Loucy (cell line): ENCODE results near the gene CELSR1.

ENCODE experiments used
- H2AFZ ChIP-seq: fragments of 200-600 bp; sonication (generic); 2 replicates; pipeline ENCODE4 v1.6.0; 2016; ENCODE audit warnings: antibody characterized with exemption, mild to moderate bottlenecking, low read length, moderate library complexity
- H3F3A ChIP-seq: fragments of 200-600 bp; 2 replicates; pipeline ENCODE4 v1.6.0; 2016; ENCODE audit warnings: antibody characterized with exemption, low read depth, mild to moderate bottlenecking
- H3K27me3 ChIP-seq: fragments of 200-600 bp; sonication (generic); 2 replicates; pipeline ENCODE4 v1.6.1; 2014; ENCODE audit warnings: low read length, mild to moderate bottlenecking; ENCODE audit not compliant: insufficient read depth, poor library complexity, severe bottlenecking
- H3K36me3 ChIP-seq: fragments of 200-600 bp; sonication (generic); 2 replicates; pipeline ENCODE4 v1.6.1; 2016; ENCODE audit warnings: low read length; ENCODE audit not compliant: insufficient read depth
- H3K4me1 ChIP-seq: fragments of 200-600 bp; sonication (generic); 2 replicates; pipeline ENCODE4 v1.5.1; 2014; ENCODE audit warnings: low read length, mild to moderate bottlenecking; ENCODE audit not compliant: insufficient read depth, poor library complexity, severe bottlenecking
- H3K4me2 ChIP-seq: fragments of 200-600 bp; sonication (generic); 2 replicates; pipeline ENCODE4 v1.6.0; 2014; ENCODE audit warnings: antibody characterized with exemption, low read length, low read depth, mild to moderate bottlenecking; ENCODE audit not compliant: poor library complexity, severe bottlenecking
- H3K4me3 ChIP-seq: fragments of 200-600 bp; sonication (generic); 2 replicates; pipeline ENCODE4 v1.5.1; 2014; ENCODE audit warnings: low read length, mild to moderate bottlenecking, mixed read lengths; ENCODE audit not compliant: poor library complexity, severe bottlenecking
- H3K79me2 ChIP-seq: fragments of 200-600 bp; sonication (generic); 2 replicates; pipeline ENCODE4 v1.6.1; 2014; ENCODE audit warnings: low read length; ENCODE audit not compliant: insufficient read depth
- H3K9ac ChIP-seq: fragments of 200-600 bp; sonication (generic); 2 replicates; pipeline ENCODE4 v1.6.0; 2014; ENCODE audit warnings: mild to moderate bottlenecking, low read depth, low read length, moderate library complexity; ENCODE audit not compliant: poor library complexity, severe bottlenecking
- H3K9me2 ChIP-seq: fragments of 200-600 bp; sonication (generic); replicated peaks from 2 replicates; pipeline ENCODE4 v1.6.1; 2016; ENCODE audit warnings: low read depth, low read length, mixed read lengths
- H3K9me3 ChIP-seq: fragments of 200-600 bp; sonication (generic); 2 replicates; pipeline ENCODE4 v1.6.1; 2014; ENCODE audit warnings: mild to moderate bottlenecking, antibody characterized with exemption, low read length, low read depth; ENCODE audit not compliant: insufficient read depth
- H4K20me1 ChIP-seq: fragments of 200-600 bp; sonication (generic); 2 replicates; pipeline ENCODE4 v1.6.0; 2014; ENCODE audit warnings: antibody characterized with exemption, low read length, mild to moderate bottlenecking; ENCODE audit not compliant: insufficient read depth, poor library complexity, severe bottlenecking
- EZH2phosphoT487 ChIP-seq: fragments of 200-600 bp; IDR thresholded peaks from 2 replicates; pipeline ENCODE4 v1.6.1; 2018; ENCODE audit warnings: antibody characterized with exemption, mild to moderate bottlenecking, moderate library complexity, borderline replicate concordance
- TF ChIP-seq, protein P1 (sequence below): fragments of 200-600 bp; sonication (generic); conservative IDR thresholded peaks from 2 replicates; pipeline ENCODE4 v1.5.1; 2014; ENCODE audit warnings: mild to moderate bottlenecking, antibody characterized with exemption, low read length

The CELSR1 gene

DNA sequence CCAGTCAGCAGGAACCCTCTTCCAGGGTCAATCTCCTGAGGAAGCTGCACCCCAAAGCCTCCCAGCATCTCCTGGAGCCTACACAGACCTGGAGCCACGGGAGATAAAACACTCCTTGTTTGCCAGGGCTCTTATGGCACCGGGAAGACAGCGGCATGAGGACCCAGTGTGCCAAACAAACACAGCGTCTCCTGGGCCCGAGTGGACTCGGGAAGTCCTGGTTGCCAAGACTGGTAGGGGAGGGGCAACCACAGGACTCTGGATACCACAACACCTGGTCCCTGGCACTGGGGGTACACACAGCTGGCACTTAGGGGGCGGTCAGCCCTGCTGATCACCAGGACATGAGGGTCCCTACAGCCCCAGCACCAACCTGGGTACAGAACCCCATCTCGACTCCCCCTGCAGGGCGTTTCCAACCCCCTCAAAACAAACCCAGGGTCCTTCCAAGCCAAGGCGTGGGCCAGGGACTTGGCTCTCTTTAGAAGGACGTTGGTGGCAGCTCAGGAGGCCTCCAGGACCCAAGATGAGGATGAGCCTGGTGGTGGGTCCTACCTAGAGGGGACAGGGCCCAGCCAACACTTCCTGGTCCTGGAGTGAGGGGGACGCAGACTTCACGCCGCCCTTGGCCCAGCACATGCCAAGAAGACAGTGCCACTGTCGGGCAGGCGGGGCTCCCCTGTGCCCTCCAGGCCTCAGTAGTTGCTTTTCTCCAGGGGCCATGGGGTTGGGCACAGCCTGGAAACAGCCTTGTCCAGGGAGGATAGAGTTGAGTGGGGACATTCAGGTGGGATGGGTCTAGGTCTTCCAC lies 85.0 kb downstream of the CELSR1 start:
- H4K20me1 ChIP-seq: no peaks in the 10 kb centered on the region
- H3K9me2 ChIP-seq: no peaks in the 10 kb centered on the region
- no peaks in the 10 kb centered on the region for H3K4me1 ChIP-seq
- no peak overlapping the region for H3K4me3 ChIP-seq
- TF ChIP-seq, protein P1, sequence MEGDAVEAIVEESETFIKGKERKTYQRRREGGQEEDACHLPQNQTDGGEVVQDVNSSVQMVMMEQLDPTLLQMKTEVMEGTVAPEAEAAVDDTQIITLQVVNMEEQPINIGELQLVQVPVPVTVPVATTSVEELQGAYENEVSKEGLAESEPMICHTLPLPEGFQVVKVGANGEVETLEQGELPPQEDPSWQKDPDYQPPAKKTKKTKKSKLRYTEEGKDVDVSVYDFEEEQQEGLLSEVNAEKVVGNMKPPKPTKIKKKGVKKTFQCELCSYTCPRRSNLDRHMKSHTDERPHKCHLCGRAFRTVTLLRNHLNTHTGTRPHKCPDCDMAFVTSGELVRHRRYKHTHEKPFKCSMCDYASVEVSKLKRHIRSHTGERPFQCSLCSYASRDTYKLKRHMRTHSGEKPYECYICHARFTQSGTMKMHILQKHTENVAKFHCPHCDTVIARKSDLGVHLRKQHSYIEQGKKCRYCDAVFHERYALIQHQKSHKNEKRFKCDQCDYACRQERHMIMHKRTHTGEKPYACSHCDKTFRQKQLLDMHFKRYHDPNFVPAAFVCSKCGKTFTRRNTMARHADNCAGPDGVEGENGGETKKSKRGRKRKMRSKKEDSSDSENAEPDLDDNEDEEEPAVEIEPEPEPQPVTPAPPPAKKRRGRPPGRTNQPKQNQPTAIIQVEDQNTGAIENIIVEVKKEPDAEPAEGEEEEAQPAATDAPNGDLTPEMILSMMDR: no peak
- no peak for TF ChIP-seq EZH2phosphoT487
- no peaks in the 10 kb centered on the region for H3K27me3 ChIP-seq
- H2AFZ ChIP-seq: no peak overlapping the region
- H3K79me2 ChIP-seq: no peaks in the 10 kb centered on the region
- H3K4me2 ChIP-seq: no peak overlapping the region
- no peaks in the 10 kb centered on the region for H3K36me3 ChIP-seq
- no peaks in the 10 kb centered on the region for H3F3A ChIP-seq
- H3K9ac ChIP-seq: no peak overlapping the region
- no peaks in the 10 kb centered on the region for H3K9me3 ChIP-seq

DNA sequence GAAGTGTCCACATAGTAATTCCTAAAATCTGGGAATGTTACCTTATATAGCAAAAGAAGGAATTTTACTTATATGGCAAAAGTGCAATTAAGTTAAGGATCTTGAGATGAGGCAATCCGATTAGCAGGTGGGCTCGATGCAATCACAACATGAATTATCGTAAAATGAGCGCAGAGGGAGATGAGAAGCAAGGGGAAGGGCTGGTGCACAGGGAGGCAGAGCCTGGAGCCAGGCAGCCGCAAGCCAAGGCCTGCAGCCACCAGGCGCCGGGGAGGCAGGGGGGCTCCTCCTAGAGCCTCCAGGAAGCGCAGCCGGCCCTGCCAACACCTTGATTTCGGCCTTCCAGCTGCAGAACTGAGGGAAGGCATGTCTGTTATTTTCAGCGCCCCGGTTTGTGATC lies 85.7 kb downstream of the CELSR1 start:
- TF ChIP-seq, protein P1: no peak
- no peak for TF ChIP-seq EZH2phosphoT487
- Histone ChIP-seq H2AFZ (no peak overlapping the region), H3K4me3 (no peak overlapping the region), H3K4me2 (no peak overlapping the region), H3F3A (no peaks in the 10 kb centered on the region), H3K9ac (no peak overlapping the region), H3K36me3 (no peaks in the 10 kb centered on the region), H3K27me3 (no peaks in the 10 kb centered on the region), H4K20me1 (no peaks in the 10 kb centered on the region), H3K4me1 (no peaks in the 10 kb centered on the region), H3K79me2 (no peaks in the 10 kb centered on the region), H3K9me2 (no peaks in the 10 kb centered on the region), H3K9me3 (no peaks in the 10 kb centered on the region)

DNA sequence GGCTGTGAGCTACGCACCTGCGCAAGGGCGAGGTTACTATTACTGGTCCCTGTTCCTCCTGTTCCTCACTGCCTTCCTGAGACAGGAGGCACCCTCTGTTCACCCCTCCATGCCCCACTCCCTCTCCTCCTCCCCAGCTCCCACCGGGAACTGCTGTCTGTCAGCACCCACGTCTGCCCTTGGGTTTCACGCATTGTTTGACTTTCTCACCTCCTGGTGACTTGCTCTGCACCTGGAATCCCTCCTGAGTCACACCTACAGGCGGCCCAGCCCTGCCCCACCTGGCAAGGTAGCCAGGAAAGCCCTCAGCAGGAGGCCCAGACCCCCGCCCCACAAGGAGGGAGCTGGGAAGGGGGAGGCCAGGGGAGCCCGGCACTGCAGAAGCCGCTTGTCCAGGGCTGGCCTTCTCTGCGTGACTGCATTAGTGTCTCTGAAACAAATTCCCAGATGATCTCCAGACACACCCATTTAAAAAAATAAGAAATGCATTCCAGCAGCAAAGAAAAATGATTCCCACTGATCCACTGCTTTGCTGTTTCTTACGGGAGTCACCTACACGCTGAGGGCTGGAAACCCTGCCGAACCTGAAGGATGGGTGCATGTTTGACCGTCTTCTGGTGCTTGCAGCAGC lies 86.4 kb downstream of the CELSR1 start:
- Histone ChIP-seq H3K4me2 (no peak overlapping the region), H4K20me1 (no peaks in the 10 kb centered on the region), H3F3A (no peaks in the 10 kb centered on the region), H2AFZ (no peak overlapping the region), H3K36me3 (no peaks in the 10 kb centered on the region), H3K4me3 (no peak overlapping the region), H3K9me2 (no peaks in the 10 kb centered on the region), H3K9ac (no peak overlapping the region), H3K4me1 (no peaks in the 10 kb centered on the region), H3K79me2 (no peaks in the 10 kb centered on the region), H3K9me3 (no peaks in the 10 kb centered on the region), H3K27me3 (no peaks in the 10 kb centered on the region)
- TF ChIP-seq, protein P1: no peak
- no peak for TF ChIP-seq EZH2phosphoT487
